GM23338 (cell line): ENCODE data around the gene MGLL. TPM values are rescaled to one million over a fixed set of nuclear protein-coding genes. Genes with fewer than 3 reads are reported as not detected.

Experiments used
- ATAC-seq: fragments of 200-7000 bp; cut with Tn5 transposase; 3 replicates; pipeline ENCODE4 v1.9.1; 2020
- DNase-seq: peaks from one replicate; pipeline ENCODE4 v3.0.0-alpha.2; 2015; ENCODE audit warnings: low spot score
- H2AFZ ChIP-seq: fragments of 200-600 bp; sonication (generic); 2 replicates; pipeline ENCODE4 v1.8.0; 2016; ENCODE audit warnings: antibody characterized with exemption, mild to moderate bottlenecking, moderate library complexity
- H3F3A ChIP-seq: fragments of 200-600 bp; sonication (generic); replicated peaks from 2 replicates; pipeline ENCODE4 v1.8.0; 2017; ENCODE audit warnings: antibody characterized with exemption, mixed run types, low read depth
- H3K27ac ChIP-seq: fragments of 200-600 bp; sonication (generic); 2 replicates; pipeline ENCODE4 v1.6.1; 2016; ENCODE audit warnings: low read depth
- H3K27me3 ChIP-seq: fragments of 200-600 bp; sonication (generic); 2 replicates; pipeline ENCODE4 v1.8.0; 2016; ENCODE audit warnings: mild to moderate bottlenecking, mixed run types, moderate library complexity; ENCODE audit not compliant: insufficient read depth
- H3K36me3 ChIP-seq: fragments of 200-600 bp; sonication (generic); 2 replicates; pipeline ENCODE4 v1.8.0; 2016; ENCODE audit warnings: mild to moderate bottlenecking; ENCODE audit not compliant: insufficient read depth
- H3K4me1 ChIP-seq: fragments of 200-600 bp; sonication (generic); 2 replicates; pipeline ENCODE4 v1.8.0; 2016; ENCODE audit warnings: mild to moderate bottlenecking, moderate library complexity; ENCODE audit not compliant: insufficient read depth
- H3K4me2 ChIP-seq: fragments of 200-600 bp; sonication (generic); 2 replicates; pipeline ENCODE4 v1.7.1; 2017; ENCODE audit warnings: mixed run types
- H3K4me3 ChIP-seq: fragments of 200-600 bp; sonication (generic); 2 replicates; pipeline ENCODE4 v1.6.1; 2016; ENCODE audit warnings: mixed run types
- H3K79me2 ChIP-seq: fragments of 200-600 bp; sonication (generic); replicated peaks from 2 replicates; pipeline ENCODE4 v1.8.0; 2017; ENCODE audit warnings: mild to moderate bottlenecking; ENCODE audit not compliant: insufficient read depth
- H3K9me2 ChIP-seq: fragments of 200-600 bp; sonication (generic); 2 replicates; pipeline ENCODE4 v1.8.0; 2017; ENCODE audit not compliant: insufficient read depth
- H4K20me1 ChIP-seq: fragments of 200-600 bp; sonication (generic); replicated peaks from 2 replicates; pipeline ENCODE4 v1.8.0; 2017; ENCODE audit warnings: mild to moderate bottlenecking; ENCODE audit not compliant: insufficient read depth
- H3K27ac Mint-ChIP-seq: 2 replicates; pipeline ENCODE4 v1.8.0; 2020; ENCODE audit warnings: inconsistent platforms, mild to moderate bottlenecking, moderate library complexity, mixed read lengths
- H3K27me3 Mint-ChIP-seq: 3 replicates; pipeline ENCODE4 v1.8.0; 2022; ENCODE audit warnings: low read depth, mild to moderate bottlenecking, moderate library complexity, mixed read lengths, inconsistent platforms; ENCODE audit not compliant: insufficient read depth, poor library complexity
- H3K36me3 Mint-ChIP-seq: 3 replicates; pipeline ENCODE4 v1.8.0; 2021; ENCODE audit warnings: low read depth, mild to moderate bottlenecking, inconsistent platforms, moderate library complexity, mixed read lengths
- H3K4me1 Mint-ChIP-seq: 3 replicates; pipeline ENCODE4 v1.8.0; 2020; ENCODE audit warnings: mild to moderate bottlenecking, inconsistent platforms, mixed read lengths
- H3K4me3 Mint-ChIP-seq: 3 replicates; pipeline ENCODE4 v1.8.0; 2021; ENCODE audit warnings: moderate library complexity, mild to moderate bottlenecking, inconsistent platforms, mixed read lengths
- H3K9me3 Mint-ChIP-seq: 3 replicates; pipeline ENCODE4 v1.8.0; 2020; ENCODE audit warnings: moderate library complexity, mild to moderate bottlenecking, inconsistent platforms, mixed read lengths
- CREB1 ChIP-seq: fragments of 250-450 bp; sonication (Bioruptor Pico); IDR thresholded peaks from 2 replicates; pipeline ENCODE4 v1.5.0; 2020; ENCODE audit warnings: low read depth, mild to moderate bottlenecking, moderate library complexity
- EZH2 ChIP-seq: fragments of 200-600 bp; sonication (generic); IDR thresholded peaks from one replicate; pipeline ENCODE4 v1.8.0; 2017; ENCODE audit warnings: antibody characterized with exemption, mild to moderate bottlenecking, low read depth; ENCODE audit not compliant: unreplicated experiment
- EZH2phosphoT487 ChIP-seq: fragments of 200-600 bp; sonication (generic); IDR thresholded peaks from one replicate; pipeline ENCODE4 v1.8.1; 2018; ENCODE audit warnings: antibody characterized with exemption; ENCODE audit not compliant: unreplicated experiment
- NANOG ChIP-seq: IDR thresholded peaks from 2 replicates; pipeline ENCODE4 v1.6.1; 2016; ENCODE audit warnings: antibody characterized with exemption, borderline replicate concordance
- POLR2AphosphoS5 ChIP-seq: IDR thresholded peaks from 2 replicates; pipeline ENCODE4 v1.6.1; 2016; ENCODE audit warnings: antibody characterized with exemption, low read depth
- REST ChIP-seq: IDR thresholded peaks from one replicate; pipeline ENCODE4 v1.6.1; 2018; ENCODE audit warnings: antibody characterized with exemption; ENCODE audit not compliant: unreplicated experiment
- STAT1 ChIP-seq: IDR thresholded peaks from one replicate; pipeline ENCODE4 v1.6.1; 2016; ENCODE audit warnings: antibody characterized with exemption; ENCODE audit not compliant: unreplicated experiment
- ZNF114 ChIP-seq: fragments of 250-450 bp; sonication (Bioruptor Pico); IDR thresholded peaks from 2 replicates; pipeline ENCODE4 v1.5.0; 2020; ENCODE audit warnings: mild to moderate bottlenecking, moderate library complexity
- ZNF331 ChIP-seq: fragments of 250-450 bp; sonication (Bioruptor Pico); IDR thresholded peaks from 2 replicates; pipeline ENCODE4 v1.5.0; 2020; ENCODE audit warnings: low read depth, mild to moderate bottlenecking, moderate library complexity
- polyA plus RNA-seq: library from polyadenylated mRNA; unstranded; fragments of >200 nt; fragmentation: Nextera tagmentation; extraction: Ambion mirVana; gene quantifications from 2 replicates; pipeline ENCODE4 v1.2.1, GENCODE V29; 2016
- total RNA-seq: library from RNA; depleted of rRNA; stranded (reverse); fragments of >200 nt; shearing (Covaris generic); gene quantifications from 2 replicates; pipeline ENCODE4 v1.2.3, GENCODE V29; 2014

MGLL gene
- total and polyA plus RNA-seq, 2 experiments from 2014 or later, result 0.71 to 0.83 TPM

DNA sequence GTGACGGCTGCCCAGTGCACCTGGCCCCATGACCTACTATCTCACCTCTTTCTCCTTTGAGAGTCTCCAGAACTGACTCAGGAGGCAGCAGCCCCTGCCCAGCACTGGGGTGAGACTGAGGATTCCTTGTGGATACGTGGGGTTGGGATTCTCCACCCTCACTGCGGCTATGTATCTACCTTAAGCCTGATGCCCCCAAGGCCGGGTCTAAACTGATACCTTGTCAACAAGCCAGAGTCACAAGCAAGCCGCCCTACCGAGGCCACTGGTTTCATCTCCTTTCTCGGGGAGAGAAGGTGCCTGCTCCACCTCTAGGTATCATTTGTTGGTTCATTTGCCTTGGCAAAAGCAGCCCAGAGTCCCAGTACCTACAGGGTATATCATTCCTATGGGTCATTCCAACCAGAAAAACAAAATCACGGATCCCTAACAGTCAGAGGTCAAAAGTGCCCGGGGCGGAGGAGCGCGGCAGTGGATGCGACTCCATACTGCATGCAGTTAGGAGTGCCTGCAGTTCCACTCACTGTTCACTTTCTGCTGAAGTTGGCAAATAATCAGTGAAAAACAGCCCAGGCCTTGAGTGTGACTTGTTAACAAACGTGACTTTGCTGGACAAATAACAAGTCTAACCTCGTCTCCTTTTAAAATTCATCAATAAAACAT is 102.0 kb downstream of the MGLL start:
- H3K27ac ChIP-seq, result no peak overlapping the region
- H3K4me3 Mint-ChIP-seq, result no peak overlapping the region
- peaks cover 6% of the 10 kb centered on the region for H3K27me3 Mint-ChIP-seq
- H3K9me3 Mint-ChIP-seq, result peaks cover 3% of the 10 kb centered on the region; the same call in 2 of the 3 replicates
- DNase-seq (no peak), ATAC-seq (no peak)
- no peak overlapping the region for H3K27ac Mint-ChIP-seq
- no peak overlapping the region for H2AFZ ChIP-seq
- no peak overlapping the region for H3K4me2 ChIP-seq
- H3K79me2 ChIP-seq, result no peaks in the 10 kb centered on the region
- no peak overlapping the region for H3K4me3 ChIP-seq
- TF ChIP-seq REST (no peak), EZH2 (no peak), ZNF114 (no peak), STAT1 (no peak), EZH2phosphoT487 (no peak), CREB1 (CRISPR knock-in tag) (no peak), NANOG (no peak)
- H3K4me1 ChIP-seq, result peaks cover 3% of the 10 kb centered on the region; the same call in 1 of the 2 replicates
- H3K27me3 ChIP-seq, result no peaks in the 10 kb centered on the region
- H3F3A ChIP-seq, result no peaks in the 10 kb centered on the region
- no peaks in the 10 kb centered on the region for H3K36me3 Mint-ChIP-seq
- 0 out of 2 replicates have a peak, but pooled peaks cover 7% of the 10 kb centered on the region for H3K9me2 ChIP-seq
- H3K4me1 Mint-ChIP-seq, result peaks cover 23% of the 10 kb centered on the region
- no peaks in the 10 kb centered on the region for H3K36me3 ChIP-seq
- H4K20me1 ChIP-seq, result no peaks in the 10 kb centered on the region

DNA sequence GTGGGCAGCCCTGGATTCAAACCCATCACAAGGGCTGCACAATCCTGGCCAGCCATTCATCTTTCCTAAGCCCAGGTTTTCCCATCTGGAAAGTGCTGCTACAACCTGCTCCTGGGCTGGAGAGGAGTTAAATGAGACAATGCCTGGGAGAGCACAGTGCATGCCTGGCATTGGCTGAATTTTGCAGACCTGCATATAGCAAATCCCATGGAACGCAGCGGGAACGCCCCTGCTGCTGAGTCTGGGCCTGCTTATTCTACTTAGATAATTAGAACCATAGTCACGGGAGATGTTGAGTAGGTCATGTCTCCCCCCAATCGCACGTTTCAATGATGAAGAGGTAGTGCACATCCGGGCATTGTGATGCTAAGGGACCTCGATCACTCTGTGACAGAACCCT is 102.9 kb downstream of the MGLL start:
- Mint-ChIP-seq H3K4me1 (peaks cover 25% of the 10 kb centered on the region), H3K9me3 (peaks cover 3% of the 10 kb centered on the region; the same call in 2 of the 3 replicates), H3K36me3 (no peaks in the 10 kb centered on the region), H3K27ac (no peak overlapping the region), H3K4me3 (no peak overlapping the region), H3K27me3 (peaks cover 5% of the 10 kb centered on the region)
- H3F3A ChIP-seq, result no peaks in the 10 kb centered on the region
- H3K9me2 ChIP-seq, result 0 out of 2 replicates have a peak, but pooled peaks cover 7% of the 10 kb centered on the region
- no peaks in the 10 kb centered on the region for H3K79me2 ChIP-seq
- no peaks in the 10 kb centered on the region for H3K36me3 ChIP-seq
- no peaks in the 10 kb centered on the region for H3K27me3 ChIP-seq
- DNase-seq, result no peak
- no peak overlapping the region for H2AFZ ChIP-seq
- H3K4me1 ChIP-seq, result peaks cover 3% of the 10 kb centered on the region; the same call in 1 of the 2 replicates
- no peak overlapping the region for H3K27ac ChIP-seq
- no peaks in the 10 kb centered on the region for H4K20me1 ChIP-seq
- no peak overlapping the region for H3K4me3 ChIP-seq
- H3K4me2 ChIP-seq, result no peak overlapping the region
- no peak for ATAC-seq
- TF ChIP-seq POLR2AphosphoS5, result no peak
- no peak for TF ChIP-seq ZNF114
- TF ChIP-seq ZNF331 (CRISPR knock-in tag), result no peak
